CD4-positive, alpha-beta T cell (primary cell): ENCODE data around the gene CASKIN1. TPM values are rescaled to one million over a fixed set of nuclear protein-coding genes. Genes with fewer than 3 reads are reported as not detected.

Source experiments
- ATAC-seq: fragments of 200-7000 bp; cut with Tn5 transposase; one replicate; pipeline ENCODE4 v1.10.0; 2022; ENCODE audit warnings: mild to moderate bottlenecking; ENCODE audit not compliant: poor library complexity
- CTCF ChIA-PET: fragments of 350-600 bp; sonication (Branson Sonifier 250); formaldehyde crosslinking; loops from one replicate; lab custom pipeline; 2021; ENCODE audit warnings: antibody characterized with exemption, inconsistent platforms; lab: Charles Lee
- POLR2A ChIA-PET: fragments of 350-600 bp; sonication (Branson Sonifier 250); formaldehyde crosslinking; loops from one replicate; lab custom pipeline; 2021; ENCODE audit warnings: antibody characterized with exemption, inconsistent platforms; lab: Charles Lee
- DNase-seq, 14 experiments: peaks; one replicate each; pipeline ENCODE4 v3.0.0-alpha.2; 2013 to 2020; ENCODE audit warnings: mixed read lengths in 2 of 14
- H3K27ac ChIP-seq, 2 donors: one replicate each; pipeline versions ENCODE4 v1.5.1 to v1.7.0; 2013; ENCODE audit warnings: low read length in 2 of 2, low read depth in 1 of 2, mild to moderate bottlenecking in 1 of 2
- H3K27me3 ChIP-seq, 2 experiments: 1 replicate in 1 of 2; 2 replicates in 1 of 2; pipeline versions ENCODE4 v1.6.1 to v1.7.0; 2013; ENCODE audit warnings: low read length in 2 of 2, control low read depth in 1 of 2, mild to moderate bottlenecking in 1 of 2, moderate library complexity in 1 of 2; ENCODE audit not compliant: insufficient read depth in 2 of 2, control insufficient read depth in 1 of 2
- H3K36me3 ChIP-seq: one replicate; pipeline ENCODE4 v1.6.1; 2013; ENCODE audit warnings: low read length, control low read depth; ENCODE audit not compliant: insufficient read depth
- H3K4me1 ChIP-seq: one replicate; pipeline ENCODE4 v1.6.1; 2013; ENCODE audit warnings: low read length, control low read depth; ENCODE audit not compliant: insufficient read depth
- H3K4me3 ChIP-seq: one replicate; pipeline ENCODE4 v1.5.1; 2013; ENCODE audit warnings: mild to moderate bottlenecking, low read length, moderate library complexity
- H3K9me3 ChIP-seq, 2 experiments: 1 replicate in 1 of 2; 2 replicates in 1 of 2; pipeline versions ENCODE4 v1.6.1 to v1.7.0; 2013; ENCODE audit warnings: low read length in 2 of 2, mild to moderate bottlenecking in 2 of 2, control low read depth in 1 of 2, moderate library complexity in 1 of 2; ENCODE audit not compliant: control insufficient read depth in 1 of 2, insufficient read depth in 1 of 2
- H3K27ac Mint-ChIP-seq: one replicate; pipeline ENCODE4 v1.8.0; 2020; ENCODE audit warnings: mixed read lengths
- H3K27me3 Mint-ChIP-seq: one replicate; pipeline ENCODE4 v1.8.0; 2021; ENCODE audit warnings: mixed read lengths
- H3K36me3 Mint-ChIP-seq: one replicate; pipeline ENCODE4 v1.8.0; 2021; ENCODE audit warnings: low read depth, mixed read lengths
- H3K4me1 Mint-ChIP-seq: one replicate; pipeline ENCODE4 v1.8.0; 2021; ENCODE audit warnings: low read depth, mixed read lengths
- H3K4me3 Mint-ChIP-seq: one replicate; pipeline ENCODE4 v1.8.0; 2020; ENCODE audit warnings: mild to moderate bottlenecking, mixed read lengths
- H3K9me3 Mint-ChIP-seq: one replicate; pipeline ENCODE4 v1.8.0; 2020; ENCODE audit warnings: mixed read lengths
- intact Hi-C, 2 experiments: fragments of 100-400 bp; cut with DNase I in 1 of 2; cut with micrococcal nuclease in 1 of 2; formaldehyde crosslinking; loops; one replicate each; pipeline versions ENCODE4 v1.15.1 to v1.9.0; 2023 to 2025; cut with DNase I, micrococcal nuclease
- total RNA-seq, 174 experiments: library from RNA in 2 of 174; stranded (reverse) in 2 of 174; gene quantifications; one replicate each; pipeline ENCODE4 v1.2.3 and lab custom pipeline; 2021 to 2026
- TF ChIP-seq, protein P1 (sequence below): fragments of 200-600 bp; IDR thresholded peaks from one replicate; pipeline ENCODE4 v1.8.0; 2022; ENCODE audit warnings: antibody characterized with exemption, mild to moderate bottlenecking

CASKIN1 gene
- total RNA-seq, 2 experiments from 2014 or later, result 0.06 TPM; not detected in 1

DNA sequence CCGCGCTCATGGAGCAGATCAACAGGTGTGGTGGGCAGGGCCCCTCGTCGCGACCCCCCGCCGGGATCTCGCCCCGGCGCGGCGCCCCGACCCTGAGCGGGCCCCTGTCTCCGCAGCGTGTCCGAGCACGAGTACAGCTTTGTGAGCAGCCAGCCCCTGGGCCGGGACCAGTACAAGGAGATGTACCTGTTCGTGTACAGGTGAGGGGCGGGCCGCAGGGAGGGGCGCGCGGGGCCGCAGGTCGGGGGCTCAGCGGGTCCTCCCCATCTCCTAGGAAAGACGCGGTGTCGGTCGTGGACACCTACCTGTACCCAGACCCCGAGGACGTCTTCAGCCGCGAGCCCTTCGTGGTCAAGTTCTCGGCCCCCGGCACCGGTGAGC lies 40.7 kb upstream of the CASKIN1 start:
- ATAC-seq (no peak), DNase-seq (no peak)
- no peaks in the 10 kb centered on the region for H3K4me1 Mint-ChIP-seq
- peaks cover 11% of the 10 kb centered on the region for H3K4me1 ChIP-seq
- peaks cover 13% of the 10 kb centered on the region for H3K36me3 Mint-ChIP-seq
- no peak overlapping the region for H3K4me3 Mint-ChIP-seq
- H3K9me3 ChIP-seq, result no peaks in the 10 kb centered on the region
- H3K27ac Mint-ChIP-seq, result no peak overlapping the region
- no peaks in the 10 kb centered on the region for H3K9me3 Mint-ChIP-seq
- no peak overlapping the region for H3K27ac ChIP-seq
- TF ChIP-seq, protein P1, sequence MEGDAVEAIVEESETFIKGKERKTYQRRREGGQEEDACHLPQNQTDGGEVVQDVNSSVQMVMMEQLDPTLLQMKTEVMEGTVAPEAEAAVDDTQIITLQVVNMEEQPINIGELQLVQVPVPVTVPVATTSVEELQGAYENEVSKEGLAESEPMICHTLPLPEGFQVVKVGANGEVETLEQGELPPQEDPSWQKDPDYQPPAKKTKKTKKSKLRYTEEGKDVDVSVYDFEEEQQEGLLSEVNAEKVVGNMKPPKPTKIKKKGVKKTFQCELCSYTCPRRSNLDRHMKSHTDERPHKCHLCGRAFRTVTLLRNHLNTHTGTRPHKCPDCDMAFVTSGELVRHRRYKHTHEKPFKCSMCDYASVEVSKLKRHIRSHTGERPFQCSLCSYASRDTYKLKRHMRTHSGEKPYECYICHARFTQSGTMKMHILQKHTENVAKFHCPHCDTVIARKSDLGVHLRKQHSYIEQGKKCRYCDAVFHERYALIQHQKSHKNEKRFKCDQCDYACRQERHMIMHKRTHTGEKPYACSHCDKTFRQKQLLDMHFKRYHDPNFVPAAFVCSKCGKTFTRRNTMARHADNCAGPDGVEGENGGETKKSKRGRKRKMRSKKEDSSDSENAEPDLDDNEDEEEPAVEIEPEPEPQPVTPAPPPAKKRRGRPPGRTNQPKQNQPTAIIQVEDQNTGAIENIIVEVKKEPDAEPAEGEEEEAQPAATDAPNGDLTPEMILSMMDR, result no peak
- H3K36me3 ChIP-seq, result peaks cover 29% of the 10 kb centered on the region
- no peak overlapping the region for H3K4me3 ChIP-seq
- intact Hi-C loops, result no loop called here
- peaks cover 4% of the 10 kb centered on the region for H3K27me3 Mint-ChIP-seq
- ChIA-PET CTCF (no interaction called here), POLR2A (interaction anchor here (1.9 kb wide), 1 partner anchor 11 kb away, joined by 5 read pairs; no protein-coding TSS in a partner anchor)
- peaks cover 0 to 12% of the 10 kb centered on the region in 2 experiments for H3K27me3 ChIP-seq

GRCh38 chr16:2236337-2237101 lies 40.1 kb upstream of the CASKIN1 start, which contains the start of gene DNASE1L2:
DNASE1L2 (plus strand) TSS chr16:2236444; CDS start chr16:2236817, 373 bp downstream.
- Mint-ChIP-seq H3K4me1 (no peaks in the 10 kb centered on the region), H3K4me3 (no peak within 1 kb of the TSS), H3K36me3 (peaks cover 15% of the 10 kb centered on the region), H3K9me3 (no peaks in the 10 kb centered on the region), H3K27ac (no peak within 1 kb of the TSS), H3K27me3 (peaks cover 4% of the 10 kb centered on the region)
- DNase-seq (no peak), ATAC-seq (peak; percentile 21)
- intact Hi-C loops, result no loop called here
- Histone ChIP-seq H3K4me3 (no peak within 1 kb of the TSS), H3K27me3 (peaks cover 0 to 12% of the 10 kb centered on the region in 2 experiments), H3K9me3 (no peaks in the 10 kb centered on the region), H3K27ac (no peak within 1 kb of the TSS), H3K4me1 (peaks cover 11% of the 10 kb centered on the region), H3K36me3 (peaks cover 35% of the 10 kb centered on the region)
- ChIA-PET CTCF (no interaction called here), POLR2A (interaction anchor here (1.6 to 1.9 kb wide), 2 partner anchors 10 to 22 kb away, joined by 4 to 5 read pairs; partner anchors contain the start of gene PGP)
- TF ChIP-seq, protein P1, result no peak

DNA sequence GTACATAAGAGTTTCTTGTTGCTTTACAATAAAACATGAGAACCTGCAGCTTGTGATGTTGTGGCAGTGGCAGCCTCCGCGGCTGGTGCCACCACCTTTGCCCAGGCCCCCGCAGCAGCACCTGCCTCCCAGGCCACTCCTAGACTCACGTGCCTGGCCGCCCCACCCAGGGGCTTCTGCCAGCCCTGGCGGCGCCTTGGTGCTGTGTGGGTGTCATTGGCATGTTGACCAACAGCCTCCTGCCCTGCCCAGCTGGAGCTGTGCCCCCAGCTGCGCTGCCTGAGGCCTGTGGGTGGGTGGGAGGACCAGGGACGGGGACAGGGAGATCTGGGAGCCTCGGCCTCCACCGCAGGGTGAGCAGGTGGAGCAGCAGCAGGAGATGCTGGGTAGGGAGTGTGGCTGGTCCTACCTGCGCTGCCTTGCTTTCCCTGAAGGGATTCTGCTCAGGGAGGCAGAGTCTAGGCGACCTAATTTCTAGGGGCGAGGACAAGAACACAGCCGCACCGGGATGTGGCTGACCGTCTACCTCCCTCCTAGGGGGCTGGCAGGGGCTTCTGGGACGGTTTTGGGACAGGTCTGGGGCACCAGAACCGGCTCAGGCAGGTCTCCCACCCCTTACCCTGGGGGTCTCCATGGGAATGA lies 39.4 kb upstream of the CASKIN1 start:
- Histone ChIP-seq H3K4me3 (no peak overlapping the region), H3K36me3 (peaks cover 42% of the 10 kb centered on the region), H3K9me3 (no peaks in the 10 kb centered on the region), H3K27me3 (peaks cover 0 to 12% of the 10 kb centered on the region in 2 experiments), H3K4me1 (peaks cover 11% of the 10 kb centered on the region), H3K27ac (no peak overlapping the region)
- ChIA-PET POLR2A (interaction anchor here (1.6 to 1.9 kb wide), 2 partner anchors 10 to 21 kb away, joined by 4 to 5 read pairs; partner anchors contain the start of gene PGP), CTCF (no interaction called here)
- no peaks in the 10 kb centered on the region for H3K9me3 Mint-ChIP-seq
- ATAC-seq (peak; percentile 9), DNase-seq (no peak)
- H3K4me1 Mint-ChIP-seq, result no peaks in the 10 kb centered on the region
- no peak overlapping the region for H3K27ac Mint-ChIP-seq
- peaks cover 4% of the 10 kb centered on the region for H3K27me3 Mint-ChIP-seq
- intact Hi-C loops, result no loop called here
- H3K4me3 Mint-ChIP-seq, result no peak overlapping the region
- TF ChIP-seq, protein P1, result no peak
- H3K36me3 Mint-ChIP-seq, result peaks cover 15% of the 10 kb centered on the region
